8988T (cell line): Measurements from ENCODE around the gene RDH11.
"Not testable (repeated sequence)": the region's sequence is repeated elsewhere in the genome, so short reads cannot be mapped to it uniquely, and the experiment has no call there.

Source experiments
- DNase-seq: peaks from one replicate; pipeline ENCODE4 v3.0.0; 2011

RDH11 gene

DNA sequence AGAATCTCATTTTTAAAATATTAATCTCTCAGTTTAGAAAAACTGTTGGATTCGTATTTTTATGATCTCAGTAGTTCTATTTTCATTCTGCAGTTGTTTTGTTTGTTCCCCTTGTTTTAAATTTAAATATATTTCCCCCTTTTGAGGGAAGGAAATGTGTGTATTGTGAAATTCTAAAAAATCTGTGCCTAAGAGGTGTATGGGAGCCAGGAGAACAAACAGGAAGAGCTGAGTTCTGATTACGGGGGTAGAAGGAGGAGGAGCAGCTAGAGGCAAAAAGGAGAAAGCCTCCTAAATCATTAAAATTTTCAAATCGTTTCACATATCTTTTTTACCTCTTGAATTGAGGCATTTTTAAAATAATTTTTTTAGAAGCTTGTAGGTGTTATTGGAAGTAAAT, 8.4 kb upstream of the RDH11 start:
- DNase-seq = no peak

DNA sequence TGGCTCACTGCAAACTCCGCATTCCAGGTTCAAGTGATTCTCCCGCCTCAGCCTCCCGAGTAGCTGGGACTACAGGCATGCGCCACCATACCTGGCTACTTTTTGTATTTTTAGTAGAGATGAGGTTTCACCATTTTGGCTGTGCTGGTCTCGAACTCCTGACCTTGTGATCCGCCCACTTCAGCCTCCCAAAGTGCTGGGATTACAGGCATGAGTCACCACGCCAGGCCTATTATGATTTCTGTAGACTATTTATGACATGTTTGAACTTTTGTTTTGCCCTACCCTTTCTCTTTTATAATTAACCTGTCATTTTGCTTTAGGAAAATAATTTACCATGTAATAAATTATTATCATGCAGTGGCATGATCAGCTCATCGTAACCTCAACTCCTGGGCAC, 5.9 kb upstream of the RDH11 start, which contains the start of gene RDH12:
RDH12 (plus strand) TSS at position 395 of the 400 bp plus-strand sequence. CDS start 20,757 bp downstream, outside the sequence.
- not testable (repeated sequence) for DNase-seq

DNA sequence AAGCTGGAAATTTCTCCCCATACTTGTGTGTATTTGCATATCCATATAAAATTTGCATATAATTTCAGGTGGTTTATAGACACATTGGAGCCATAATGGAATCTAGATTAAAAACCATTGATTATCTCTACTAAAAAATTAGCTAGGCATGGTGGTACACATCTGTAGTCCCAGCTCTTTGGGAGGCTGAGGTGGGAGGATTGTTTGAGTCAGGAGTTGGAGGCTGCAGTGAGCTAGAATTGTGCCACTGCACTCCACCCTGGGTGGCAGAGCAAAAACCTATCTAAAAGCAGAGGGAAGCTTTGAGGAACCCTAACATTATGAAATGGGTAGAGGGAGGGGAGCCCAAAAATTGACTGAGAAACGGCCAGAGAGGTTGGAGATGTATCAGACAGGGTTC, 2.6 kb upstream of the RDH11 start:
- DNase-seq = no peak

DNA sequence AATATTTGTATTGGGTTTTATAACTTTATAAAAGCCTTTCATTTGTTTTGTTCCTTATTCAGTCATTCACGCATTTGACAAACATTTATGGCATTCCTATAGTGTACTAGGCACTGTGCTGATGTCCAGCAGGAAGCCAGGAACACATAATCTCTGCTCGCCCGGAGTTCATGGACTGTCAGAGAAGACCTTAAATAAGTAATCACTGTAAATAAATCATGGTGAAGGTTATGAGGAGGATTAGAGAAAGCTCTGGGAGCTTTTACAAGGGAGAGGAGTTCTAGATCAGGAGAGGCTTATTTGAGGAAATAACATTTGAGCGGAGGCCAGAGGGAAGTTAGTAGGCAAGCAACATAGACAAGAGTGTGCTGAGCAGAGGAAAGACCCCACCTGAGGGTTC, 1.4 kb upstream of the RDH11 start:
- DNase-seq = no peak

DNA sequence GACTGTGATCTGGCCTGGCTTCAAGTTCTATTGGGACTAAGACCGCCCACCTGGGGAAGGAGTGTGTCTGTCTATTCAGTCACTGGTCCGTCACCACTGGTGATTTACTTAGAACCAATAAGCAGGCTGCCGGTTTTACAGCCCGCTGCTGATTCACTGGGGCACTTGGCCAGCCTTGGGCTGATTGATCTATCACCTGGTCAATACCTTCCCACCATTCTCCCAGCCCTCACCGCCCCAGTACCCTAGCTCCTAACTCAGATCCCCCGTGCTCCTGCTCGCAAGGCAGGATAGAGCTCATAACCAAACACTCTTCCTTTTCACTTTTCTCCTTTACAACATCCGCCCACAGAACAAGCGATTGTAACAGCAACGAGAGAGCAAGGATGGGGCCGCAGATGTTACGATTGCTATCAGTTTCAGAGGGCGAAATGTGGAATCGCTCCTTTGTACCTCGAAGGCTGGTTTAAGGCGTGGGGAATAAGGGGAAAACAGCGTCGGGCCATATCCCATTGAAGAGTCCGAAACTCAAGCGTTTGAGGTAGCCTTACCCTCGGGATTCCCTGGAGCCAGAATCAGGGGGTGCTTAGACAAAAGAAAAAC, 672 bp downstream of the RDH11 start:
- DNase-seq = peak; percentile 61

DNA sequence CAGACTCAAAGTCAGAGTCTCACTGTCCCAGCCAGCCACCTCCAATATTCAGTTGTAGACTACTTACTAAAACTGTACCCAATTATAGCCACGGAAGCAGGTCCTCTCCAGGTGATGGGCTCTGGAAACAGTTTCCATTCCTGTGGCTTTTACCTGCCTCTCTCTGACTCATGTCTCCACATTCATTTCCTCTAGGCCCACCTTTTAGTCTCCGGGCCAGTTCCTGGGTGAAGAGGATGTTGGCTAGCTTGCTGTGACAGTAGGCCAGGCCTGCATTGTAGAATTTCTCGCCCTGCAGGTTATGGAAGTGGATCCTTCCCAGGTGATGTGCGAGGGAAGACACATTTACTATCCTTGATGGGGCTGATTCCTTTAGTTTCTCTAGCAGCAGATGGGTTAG, 5.6 kb downstream of the RDH11 start:
- no peak for DNase-seq

DNA sequence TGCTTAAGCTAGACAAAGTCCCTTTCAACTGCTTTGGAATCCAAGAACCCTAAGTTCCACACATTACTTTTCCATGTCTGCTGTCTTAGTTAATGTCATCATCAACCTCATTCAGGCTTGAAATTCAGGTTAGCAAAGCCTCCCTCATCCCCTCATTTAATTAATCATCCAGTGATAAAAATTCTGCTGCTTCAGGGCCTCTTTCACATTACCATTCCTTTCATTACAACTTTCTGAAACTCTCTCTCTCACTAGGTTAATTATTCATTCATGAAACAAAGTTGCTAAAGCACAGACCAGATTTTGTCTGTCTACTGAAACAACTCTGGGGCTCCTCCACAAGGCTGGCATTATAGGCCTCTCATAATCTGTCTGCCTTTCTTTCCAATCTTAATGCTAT, 11.7 kb downstream of the RDH11 start:
- no peak for DNase-seq

DNA sequence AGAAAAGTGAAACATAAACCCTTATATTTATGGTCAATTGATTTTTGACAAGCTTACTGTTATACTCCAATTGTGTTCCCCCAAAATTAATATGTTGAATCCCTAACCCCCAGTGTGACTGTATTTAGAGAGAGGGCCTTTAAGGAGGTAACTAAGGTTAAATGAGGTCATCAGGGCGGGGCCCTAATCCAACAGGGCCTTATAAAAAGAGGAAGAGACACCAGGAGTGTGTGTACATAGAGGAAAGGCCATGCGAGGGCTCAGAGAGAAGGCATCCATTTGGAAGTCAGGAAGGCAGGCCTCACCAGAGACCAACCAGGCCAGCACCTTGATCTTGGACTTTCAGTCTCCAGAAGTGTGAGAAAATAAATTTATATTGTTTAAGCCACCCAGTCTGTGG, 14.6 kb downstream of the RDH11 start:
- DNase-seq = no peak

DNA sequence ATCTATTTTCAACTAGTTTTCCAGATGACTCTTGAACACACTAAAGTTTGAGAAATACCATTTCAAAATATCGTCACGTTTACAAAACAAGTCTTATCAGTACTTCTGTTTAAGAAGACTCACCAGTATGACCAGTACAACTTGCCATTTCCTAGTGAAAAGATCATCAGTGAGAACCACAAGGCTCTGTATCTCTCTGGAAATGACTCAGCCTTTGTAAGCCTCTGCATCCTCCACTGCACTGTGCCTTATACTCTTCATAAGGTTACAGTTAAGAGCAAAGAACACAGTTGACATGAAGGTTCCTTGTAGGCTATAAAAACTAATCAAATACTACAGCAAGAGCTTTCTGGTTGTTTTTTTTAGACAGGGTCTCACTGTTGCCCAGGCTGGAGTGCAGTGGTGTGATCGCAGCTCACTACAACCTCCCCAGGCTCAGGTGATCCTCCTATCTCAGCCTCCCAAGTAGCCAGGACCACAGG, 15.4 kb downstream of the RDH11 start:
- no peak for DNase-seq

DNA sequence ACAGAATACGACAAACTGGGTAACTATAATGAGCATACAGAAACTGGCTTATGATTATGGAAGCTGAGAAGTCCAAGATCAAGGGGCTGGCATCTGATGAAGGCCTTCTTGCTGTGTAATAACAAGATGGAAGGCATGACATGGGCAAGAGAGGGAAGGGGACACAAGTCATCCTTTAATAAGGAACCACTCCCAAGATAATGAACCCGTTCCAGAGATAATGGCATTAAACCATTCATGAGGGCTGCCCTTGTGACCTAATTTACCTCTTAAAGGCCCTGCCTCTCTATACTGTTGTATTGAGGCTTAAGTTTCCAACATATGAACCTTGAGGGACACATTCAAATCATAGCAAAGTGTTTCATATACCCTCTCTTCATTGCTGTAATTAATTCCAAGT, 16.6 kb downstream of the RDH11 start:
- DNase-seq = no peak

DNA sequence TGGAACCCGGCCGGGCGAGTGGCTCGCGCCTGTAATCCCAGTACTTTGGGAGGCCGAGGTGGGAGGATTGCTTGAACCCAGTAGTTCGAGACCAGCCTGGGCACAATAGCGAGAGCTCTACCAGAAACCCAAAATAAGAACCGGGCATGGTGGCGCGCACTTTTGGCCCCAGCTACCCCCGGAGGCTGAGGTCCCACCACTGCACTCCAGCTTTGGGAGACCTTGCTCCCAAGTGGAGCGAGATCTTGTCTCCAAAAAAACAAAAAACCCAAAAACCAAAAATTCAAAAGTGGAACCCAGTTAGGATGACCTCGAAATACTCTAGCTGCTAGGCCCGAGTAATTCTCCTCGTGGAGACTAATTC, 20.4 kb downstream of the RDH11 start:
- no peak for DNase-seq

DNA sequence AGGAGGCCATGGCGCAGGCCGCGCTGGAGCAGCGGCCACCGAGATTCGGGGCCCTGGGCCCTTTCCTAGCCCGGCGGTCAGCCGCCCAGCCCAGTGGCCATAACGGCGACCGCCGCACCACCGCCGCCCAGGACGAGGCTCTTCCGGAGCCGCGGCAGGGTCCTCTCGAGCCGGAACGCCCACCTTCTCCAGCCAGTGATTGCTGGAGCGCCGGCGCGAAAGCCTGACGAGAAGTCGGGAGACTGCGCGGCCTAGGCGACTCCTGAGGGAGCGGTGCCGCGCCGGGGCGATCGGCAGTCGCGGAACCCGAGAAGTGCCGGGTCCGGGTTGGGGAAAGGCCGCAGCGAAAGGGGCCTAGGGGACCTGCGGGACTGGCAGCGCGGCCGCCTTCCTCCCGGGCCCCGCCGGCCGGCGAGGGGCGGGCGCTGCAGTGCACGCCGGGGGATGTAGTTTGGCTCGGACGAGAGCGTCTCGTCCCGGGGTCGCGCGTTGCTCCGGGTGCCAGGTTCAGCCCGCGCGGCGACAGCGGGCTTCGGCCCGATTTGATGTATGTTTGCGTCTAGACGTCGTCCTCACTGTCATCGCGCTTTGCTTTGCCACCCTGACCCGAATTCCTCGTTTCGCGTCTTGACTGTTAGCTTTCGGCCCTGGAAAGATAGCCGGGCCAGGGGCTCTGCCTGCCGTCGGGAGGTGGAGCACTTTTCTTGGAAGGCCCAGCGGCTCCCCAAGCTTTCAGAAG, 20.9 kb downstream of the RDH11 start, which contains the start of gene VTI1B:
VTI1B (minus strand) TSS at position 153 of the 739 bp plus-strand sequence; CDS start at position 10, 143 bp downstream.
- DNase-seq = peak; percentile 68

DNA sequence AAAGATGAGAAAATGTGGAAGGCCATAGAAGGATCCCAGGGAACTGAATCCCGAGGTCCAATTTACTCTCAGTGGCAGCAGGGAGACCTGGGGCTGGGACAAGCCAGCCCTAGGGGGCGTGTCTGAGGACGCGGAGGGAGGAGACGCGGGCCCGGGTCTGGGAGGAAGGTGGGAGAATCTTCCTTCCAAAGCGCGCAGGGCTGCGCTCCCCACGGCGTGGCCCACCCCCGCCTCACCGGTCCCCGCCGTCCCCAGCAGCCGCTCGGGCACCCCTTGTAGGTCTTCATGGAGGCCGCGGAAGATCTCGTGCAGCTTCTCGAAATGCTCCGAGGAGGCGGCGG, 21.5 kb downstream of the RDH11 start:
- DNase-seq = peak; percentile 52

DNA sequence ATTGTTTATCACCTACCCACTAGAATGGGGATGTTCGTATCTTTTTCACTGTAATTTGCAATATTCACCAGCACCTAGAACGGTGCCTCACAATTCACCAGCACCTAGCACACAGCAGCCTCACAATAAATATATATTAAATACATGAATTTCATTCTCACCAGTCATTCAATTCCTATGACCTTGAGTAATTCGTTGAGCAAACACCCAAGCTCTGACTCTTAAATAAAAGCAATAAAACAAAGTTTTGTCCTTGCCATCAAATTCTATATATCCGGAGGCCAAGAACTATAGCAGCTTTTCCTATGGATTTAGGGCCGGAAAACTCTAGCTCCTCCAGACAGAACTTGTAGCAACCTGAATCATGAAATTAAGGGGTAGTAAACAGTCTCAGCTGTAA, 22.1 kb downstream of the RDH11 start:
- DNase-seq = no peak

DNA sequence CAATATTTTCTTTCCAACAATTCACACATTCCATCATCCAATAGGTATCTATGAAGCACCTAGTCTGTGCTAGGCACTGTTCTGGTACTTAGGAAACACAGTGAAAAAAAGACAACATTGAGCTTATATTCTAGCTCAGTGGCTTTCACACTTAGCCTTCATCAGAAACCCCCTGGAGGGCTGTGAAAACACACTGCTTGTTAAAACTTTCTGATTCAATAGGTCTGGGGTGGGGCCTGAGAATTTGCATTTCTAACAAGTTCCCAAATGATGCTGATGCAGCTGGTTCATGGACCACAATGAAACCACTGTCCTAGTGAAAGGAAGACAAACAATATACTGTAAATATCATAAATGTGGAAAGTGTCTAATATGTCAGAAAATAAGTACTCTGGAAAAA, 27.0 kb downstream of the RDH11 start:
- DNase-seq = no peak

DNA sequence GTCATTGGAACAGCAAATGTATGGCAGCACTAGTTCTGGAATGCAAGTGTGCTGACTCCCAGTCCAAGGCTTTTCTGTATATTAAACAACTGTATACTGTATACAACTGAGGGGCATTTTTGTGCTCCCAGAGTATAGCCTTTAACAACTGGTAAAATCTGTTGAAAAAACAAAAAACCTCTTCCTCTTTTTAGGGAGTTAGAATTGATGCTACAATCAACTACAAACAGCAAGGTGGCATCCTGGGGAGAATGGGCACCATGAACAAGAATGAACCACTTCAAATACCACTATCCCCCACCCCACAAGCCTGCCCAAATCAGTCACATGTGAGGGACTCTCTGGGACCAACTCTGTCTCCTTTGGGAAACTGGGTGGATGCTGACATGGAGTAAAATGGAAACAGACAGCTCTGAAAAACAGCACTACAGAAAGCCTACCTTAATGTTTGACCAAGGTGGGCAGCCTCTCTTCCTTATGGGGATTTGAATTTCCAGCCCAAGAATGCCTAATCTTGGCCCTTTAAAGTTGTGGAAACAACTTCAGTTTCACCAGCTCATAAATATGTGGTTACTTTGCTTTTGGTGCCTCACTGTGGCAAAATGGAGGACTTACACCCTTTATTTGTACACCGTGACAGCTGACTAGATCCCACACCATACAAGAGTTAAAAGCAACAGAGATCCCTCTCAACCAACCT, 28.7 kb downstream of the RDH11 start:
- no peak for DNase-seq

DNA sequence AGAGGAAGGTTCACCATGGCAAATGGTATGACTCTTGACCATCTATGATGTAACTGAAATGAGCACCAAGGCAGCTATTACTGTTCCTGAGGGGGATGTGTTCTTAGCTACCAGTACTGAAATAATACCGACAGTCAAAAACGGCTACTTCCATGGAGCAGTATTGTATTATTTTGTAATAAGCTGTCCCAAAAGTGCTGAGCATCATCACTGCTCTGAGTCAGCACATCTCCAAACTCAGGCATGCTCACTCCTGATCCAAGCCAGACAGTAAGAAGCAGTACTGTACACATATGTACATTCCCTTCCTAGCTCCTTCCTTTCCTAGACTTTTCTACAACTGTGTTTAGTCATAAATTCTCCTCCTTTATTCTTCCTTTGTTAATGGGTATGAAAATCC, 29.7 kb downstream of the RDH11 start:
- DNase-seq = no peak

DNA sequence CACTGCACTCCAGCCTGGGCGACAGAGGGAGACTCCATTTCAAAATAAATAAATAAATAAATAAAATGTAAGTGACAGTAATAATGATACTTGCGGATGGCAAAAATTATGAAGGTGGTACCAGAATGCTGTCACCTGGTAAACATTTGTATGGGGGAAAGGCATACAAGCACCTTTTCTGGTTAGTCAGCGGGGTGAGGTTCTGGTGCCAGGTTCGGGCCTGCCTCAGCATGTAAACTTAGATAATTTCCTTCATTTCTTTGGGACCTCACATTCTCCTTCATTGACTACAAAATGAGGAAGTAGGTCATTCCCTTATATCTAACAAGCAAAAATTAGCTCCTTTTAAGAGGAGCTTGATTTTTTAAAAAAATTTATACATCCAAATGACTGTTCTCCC, 31.9 kb downstream of the RDH11 start:
- DNase-seq = no peak

DNA sequence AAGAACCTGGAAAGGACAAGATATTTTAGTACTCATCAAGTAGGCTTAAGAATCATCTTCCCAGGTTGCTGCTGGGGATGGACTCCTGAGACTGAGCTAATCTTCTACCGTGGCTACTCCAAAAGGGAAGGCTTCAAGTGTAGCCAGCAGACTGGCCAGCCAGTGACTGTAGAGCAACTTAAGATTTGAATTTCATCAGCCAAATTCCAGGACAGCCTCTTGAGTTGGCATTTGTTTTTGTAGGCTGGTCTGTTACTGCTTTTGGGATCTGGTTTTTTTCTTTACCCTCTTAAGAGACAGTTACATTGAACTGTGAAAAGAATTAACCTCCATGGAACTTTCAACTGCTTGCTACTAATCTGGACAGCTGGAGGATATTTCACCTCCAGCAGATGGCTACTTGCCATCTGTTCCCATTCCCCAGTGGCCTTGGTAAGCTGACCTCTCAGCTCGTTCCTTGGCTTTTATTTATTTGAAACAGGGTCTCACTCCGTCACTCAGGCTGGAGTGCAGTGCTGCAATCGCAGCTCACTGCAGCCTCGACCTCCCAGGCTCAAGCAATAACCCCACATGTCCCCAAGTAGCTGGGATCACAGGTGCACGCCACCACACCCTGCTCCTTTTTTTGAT, 41.8 kb downstream of the RDH11 start:
- DNase-seq = no peak

DNA sequence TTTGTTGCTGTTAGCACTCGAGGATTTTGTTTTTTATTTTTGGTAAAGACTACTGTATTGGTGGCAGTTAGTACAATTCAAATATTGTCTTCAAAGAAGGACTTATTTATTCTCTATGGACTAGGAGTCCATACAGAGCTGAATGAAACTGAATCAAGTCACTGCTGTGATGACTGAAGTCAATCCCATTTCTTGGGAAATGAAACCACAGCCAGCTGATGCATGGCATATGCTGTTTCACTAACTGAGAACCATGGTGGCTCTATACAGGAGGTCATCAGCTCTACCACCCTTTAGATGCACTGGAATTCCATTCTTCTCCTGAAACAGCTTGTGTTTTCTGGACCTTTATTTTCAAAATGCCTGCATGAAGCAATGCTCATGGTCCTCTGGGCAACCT, 43.4 kb downstream of the RDH11 start:
- DNase-seq = no peak

DNA sequence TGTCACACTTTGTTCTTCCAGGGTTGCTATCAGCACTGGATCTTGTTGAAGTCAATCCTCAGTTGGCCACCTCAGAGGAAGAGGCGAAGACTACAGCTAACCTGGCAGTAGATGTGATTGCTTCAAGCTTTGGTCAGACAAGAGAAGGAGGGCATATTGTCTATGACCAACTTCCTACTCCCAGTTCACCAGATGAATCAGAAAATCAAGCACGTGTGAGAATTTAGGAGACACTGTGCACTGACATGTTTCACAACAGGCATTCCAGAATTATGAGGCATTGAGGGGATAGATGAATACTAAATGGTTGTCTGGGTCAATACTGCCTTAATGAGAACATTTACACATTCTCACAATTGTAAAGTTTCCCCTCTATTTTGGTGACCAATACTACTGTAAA, 44.9 kb downstream of the RDH11 start:
- no peak for DNase-seq

DNA sequence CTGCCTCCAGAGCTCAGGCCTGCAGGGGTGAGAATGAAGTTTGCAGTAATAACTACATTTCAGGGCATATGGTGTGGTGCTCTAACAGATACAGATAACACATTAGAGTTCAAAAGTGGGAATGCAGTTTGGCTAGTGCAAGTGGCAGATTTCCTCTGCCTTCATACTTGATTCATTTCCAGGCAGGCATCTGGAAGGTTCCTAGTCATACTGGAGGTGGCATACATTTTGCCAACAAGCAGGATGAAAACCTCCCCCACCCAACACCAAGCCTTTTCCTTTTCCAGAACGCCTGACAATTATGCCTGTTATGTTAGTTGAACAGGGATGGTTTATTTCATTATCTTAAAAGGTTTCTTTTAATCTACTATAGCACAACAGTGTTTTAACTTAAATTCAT, 45.4 kb downstream of the RDH11 start:
- no peak for DNase-seq

DNA sequence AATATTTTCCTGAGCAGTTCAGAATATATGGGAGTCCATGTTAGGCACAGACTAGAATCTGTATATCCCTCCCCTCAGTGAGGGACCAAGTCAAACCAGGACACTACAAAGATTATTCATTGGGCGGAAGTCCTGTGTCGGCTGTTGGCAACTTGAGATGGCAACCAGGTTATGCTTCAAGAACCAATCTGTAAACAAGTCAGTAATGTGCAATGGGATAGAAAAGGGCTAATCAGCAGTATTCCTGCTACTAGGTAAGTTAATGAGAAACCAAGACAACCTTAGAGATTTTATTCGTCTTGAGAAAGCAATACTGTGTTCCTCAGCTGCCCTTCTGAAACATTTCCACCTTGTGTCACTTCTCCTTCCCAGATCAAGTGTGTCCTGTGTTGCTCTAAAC, 49.4 kb downstream of the RDH11 start:
- DNase-seq = no peak

DNA sequence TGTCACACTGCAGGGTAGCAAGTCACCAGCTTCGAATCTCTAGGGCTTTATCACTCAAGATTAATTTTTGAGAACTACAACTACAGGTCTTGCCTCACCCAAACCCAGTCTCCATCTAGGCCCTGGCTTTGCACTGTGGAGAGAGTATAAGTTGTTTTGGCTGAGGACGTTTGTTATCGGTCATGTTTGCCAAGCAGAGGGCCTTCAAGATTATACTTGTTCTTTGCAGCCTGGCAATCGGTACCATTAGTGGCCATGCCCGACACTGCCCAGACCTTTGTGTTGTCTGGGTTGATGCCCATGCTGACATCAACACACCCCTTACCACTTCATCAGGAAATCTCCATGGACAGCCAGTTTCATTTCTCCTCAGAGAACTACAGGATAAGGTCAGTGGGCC, 50.1 kb downstream of the RDH11 start:
- no peak for DNase-seq
